ENCODE data around the gene MYO15A.

MYO15A gene

DNA sequence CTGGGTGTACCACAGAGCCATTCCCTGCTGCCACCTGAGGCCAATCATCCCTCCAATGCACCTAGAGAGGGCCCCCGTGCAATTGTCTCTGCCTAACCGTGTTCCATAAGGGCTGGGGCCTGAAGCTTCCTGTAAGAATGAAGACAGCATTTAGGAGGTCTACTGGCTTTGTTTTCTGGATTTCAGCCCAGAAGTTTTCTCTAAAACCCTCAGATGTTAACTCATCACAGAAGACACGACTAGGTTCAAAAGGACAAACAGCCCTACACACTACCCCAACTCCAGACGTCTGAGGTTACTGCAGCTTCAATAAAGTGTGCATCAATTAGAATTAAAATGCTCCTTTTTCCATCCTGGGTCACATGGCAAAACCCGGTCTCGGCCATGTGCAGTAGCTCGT, 31.6 kb upstream of the MYO15A start:
- no peak overlapping the region for H2AFZ ChIP-seq (ENCODE audit: low read length)
- H3K36me3 ChIP-seq (replicated peaks; ENCODE audit: insufficient read depth, low read length): no peaks in the 10 kb centered on the region
- H3F3A ChIP-seq (ENCODE audit: insufficient read depth, low read length): no peaks in the 10 kb centered on the region

DNA sequence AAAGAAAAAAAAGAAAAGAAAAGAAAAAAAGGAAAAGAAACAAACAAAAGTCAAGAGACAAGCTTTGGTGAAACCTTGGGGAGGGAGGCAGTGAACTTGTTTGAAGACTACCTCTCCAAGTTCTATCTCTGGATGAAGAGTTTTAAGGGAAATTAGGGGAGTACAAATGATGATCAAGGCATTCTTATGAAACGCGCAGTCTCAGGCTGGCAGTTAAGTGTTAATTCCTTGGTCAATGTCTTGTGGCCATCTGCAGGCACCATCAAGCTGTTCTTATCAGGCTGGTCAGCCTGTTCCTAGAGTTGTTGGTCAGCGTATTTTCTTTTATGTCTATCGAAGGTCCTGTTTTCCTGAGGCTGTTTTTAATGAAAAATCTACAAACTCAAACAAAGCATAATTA, 29.0 kb upstream of the MYO15A start:
- Histone ChIP-seq H3K9me2 (replicated peaks; ENCODE audit: insufficient read depth, low read length) (no peaks in the 10 kb centered on the region), H3K36me3 (replicated peaks; ENCODE audit: insufficient read depth, low read length) (no peaks in the 10 kb centered on the region)
- TF ChIP-seq EZH2 (optimal IDR thresholded peaks at IDR 0.05; ENCODE audit: low read depth, low read length): no peak
- TF ChIP-seq, protein P1, sequence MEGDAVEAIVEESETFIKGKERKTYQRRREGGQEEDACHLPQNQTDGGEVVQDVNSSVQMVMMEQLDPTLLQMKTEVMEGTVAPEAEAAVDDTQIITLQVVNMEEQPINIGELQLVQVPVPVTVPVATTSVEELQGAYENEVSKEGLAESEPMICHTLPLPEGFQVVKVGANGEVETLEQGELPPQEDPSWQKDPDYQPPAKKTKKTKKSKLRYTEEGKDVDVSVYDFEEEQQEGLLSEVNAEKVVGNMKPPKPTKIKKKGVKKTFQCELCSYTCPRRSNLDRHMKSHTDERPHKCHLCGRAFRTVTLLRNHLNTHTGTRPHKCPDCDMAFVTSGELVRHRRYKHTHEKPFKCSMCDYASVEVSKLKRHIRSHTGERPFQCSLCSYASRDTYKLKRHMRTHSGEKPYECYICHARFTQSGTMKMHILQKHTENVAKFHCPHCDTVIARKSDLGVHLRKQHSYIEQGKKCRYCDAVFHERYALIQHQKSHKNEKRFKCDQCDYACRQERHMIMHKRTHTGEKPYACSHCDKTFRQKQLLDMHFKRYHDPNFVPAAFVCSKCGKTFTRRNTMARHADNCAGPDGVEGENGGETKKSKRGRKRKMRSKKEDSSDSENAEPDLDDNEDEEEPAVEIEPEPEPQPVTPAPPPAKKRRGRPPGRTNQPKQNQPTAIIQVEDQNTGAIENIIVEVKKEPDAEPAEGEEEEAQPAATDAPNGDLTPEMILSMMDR (IDR thresholded peaks at IDR 0.05; ENCODE audit: low read length): no peak
- TF ChIP-seq EZH2phosphoT487 (IDR thresholded peaks at IDR 0.05; ENCODE audit: low read length): no peak

More for the DNA sequence above, 31.6 kb upstream of the MYO15A start:
- Histone ChIP-seq H3K9ac (ENCODE audit: low read length) (no peak overlapping the region), H3K9me3 (replicated peaks; ENCODE audit: insufficient read depth, low read length) (no peaks in the 10 kb centered on the region), H3K27ac (ENCODE audit: low read length) (no peak overlapping the region), H3K4me2 (ENCODE audit: low read depth, low read length) (no peak overlapping the region), H3K27me3 (replicated peaks; ENCODE audit: insufficient read depth, low read length) (no peaks in the 10 kb centered on the region), H3K79me2 (ENCODE audit: low read length) (no peaks in the 10 kb centered on the region), H3K9me2 (replicated peaks; ENCODE audit: insufficient read depth, low read length) (no peaks in the 10 kb centered on the region), H3K4me3 (ENCODE audit: low read length) (no peak overlapping the region), H3K4me1 (ENCODE audit: low read length) (no peaks in the 10 kb centered on the region), H4K20me1 (ENCODE audit: insufficient read depth, low read length) (no peaks in the 10 kb centered on the region)
- no peak for TF ChIP-seq EZH2phosphoT487 (IDR thresholded peaks at IDR 0.05; ENCODE audit: low read length)
- no peak for TF ChIP-seq EZH2 (optimal IDR thresholded peaks at IDR 0.05; ENCODE audit: low read depth, low read length)
- TF ChIP-seq, protein P1 (IDR thresholded peaks at IDR 0.05; ENCODE audit: low read length): no peak
- DNase-seq: no peak

DNA sequence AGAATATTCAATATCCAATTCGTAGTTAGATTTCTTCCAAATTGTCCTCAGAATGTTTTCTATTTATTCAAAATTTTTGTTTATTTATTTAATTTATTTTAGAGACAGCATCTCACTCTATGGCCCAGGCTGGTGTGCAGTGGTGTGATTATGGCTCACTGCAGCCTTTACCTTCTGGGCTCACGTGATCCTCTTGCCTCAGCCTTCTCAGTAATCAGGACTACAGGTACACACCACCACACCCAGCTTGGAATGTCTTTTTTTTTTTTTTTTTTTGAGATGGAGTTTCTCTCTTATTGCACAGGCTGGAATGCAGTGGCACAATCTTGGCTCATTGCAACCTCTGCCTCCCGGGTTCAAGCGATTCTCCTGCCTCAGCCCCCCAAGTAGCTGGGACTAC, 24.3 kb upstream of the MYO15A start:
- no peak overlapping the region for H3K4me3 ChIP-seq (ENCODE audit: low read length)
- H3K9me2 ChIP-seq (replicated peaks; ENCODE audit: insufficient read depth, low read length): no peaks in the 10 kb centered on the region
- H3K27me3 ChIP-seq (replicated peaks; ENCODE audit: insufficient read depth, low read length): no peaks in the 10 kb centered on the region
- peaks cover 6% of the 10 kb centered on the region for H3K4me1 ChIP-seq (ENCODE audit: low read length)
- H2AFZ ChIP-seq (ENCODE audit: low read length): no peak overlapping the region
- H3K9ac ChIP-seq (ENCODE audit: low read length): no peak overlapping the region
- H4K20me1 ChIP-seq (ENCODE audit: insufficient read depth, low read length): no peaks in the 10 kb centered on the region
- H3K79me2 ChIP-seq (ENCODE audit: low read length): peaks cover 16% of the 10 kb centered on the region
- no peaks in the 10 kb centered on the region for H3F3A ChIP-seq (ENCODE audit: insufficient read depth, low read length)
- no peak overlapping the region for H3K4me2 ChIP-seq (ENCODE audit: low read depth, low read length)
- TF ChIP-seq, protein P1 (IDR thresholded peaks at IDR 0.05; ENCODE audit: low read length): no peak
- TF ChIP-seq EZH2 (optimal IDR thresholded peaks at IDR 0.05; ENCODE audit: low read depth, low read length) (no peak), EZH2phosphoT487 (IDR thresholded peaks at IDR 0.05; ENCODE audit: low read length) (no peak)
- H3K27ac ChIP-seq (ENCODE audit: low read length): no peak overlapping the region
- H3K36me3 ChIP-seq (replicated peaks; ENCODE audit: insufficient read depth, low read length): no peaks in the 10 kb centered on the region
- no peak for DNase-seq
- no peaks in the 10 kb centered on the region for H3K9me3 ChIP-seq (replicated peaks; ENCODE audit: insufficient read depth, low read length)

More for the DNA sequence above, 29.0 kb upstream of the MYO15A start:
- Histone ChIP-seq H4K20me1 (ENCODE audit: insufficient read depth, low read length) (no peaks in the 10 kb centered on the region), H3K9ac (ENCODE audit: low read length) (no peak overlapping the region), H3K27ac (ENCODE audit: low read length) (no peak overlapping the region), H3K4me1 (ENCODE audit: low read length) (no peaks in the 10 kb centered on the region), H3K4me2 (ENCODE audit: low read depth, low read length) (no peak overlapping the region), H3K9me3 (replicated peaks; ENCODE audit: insufficient read depth, low read length) (no peaks in the 10 kb centered on the region), H3K79me2 (ENCODE audit: low read length) (no peaks in the 10 kb centered on the region), H3K4me3 (ENCODE audit: low read length) (no peak overlapping the region), H3F3A (ENCODE audit: insufficient read depth, low read length) (no peaks in the 10 kb centered on the region), H2AFZ (ENCODE audit: low read length) (no peak overlapping the region), H3K27me3 (replicated peaks; ENCODE audit: insufficient read depth, low read length) (no peaks in the 10 kb centered on the region)
- DNase-seq: no peak
